Testis (tissue), 3 donors: Measurements from ENCODE around the gene UPF3A. TPM values are rescaled to one million over a fixed set of nuclear protein-coding genes. Genes with fewer than 3 reads are reported as not detected.

Experiments
- DNase-seq: peaks from one replicate; pipeline ENCODE4 v3.0.0-alpha.2; 2019
- H3K27ac ChIP-seq, 2 donors: fragments of 200-600 bp; sonication (generic); one replicate each; pipeline ENCODE4 v1.5.1; 2019
- H3K27me3 ChIP-seq: fragments of 200-600 bp; sonication (generic); one replicate; pipeline ENCODE4 v1.5.1; 2019
- H3K36me3 ChIP-seq: fragments of 200-600 bp; sonication (generic); one replicate; pipeline ENCODE4 v1.5.1; 2017; ENCODE audit warnings: low read depth; ENCODE audit errors: missing control alignments
- H3K4me1 ChIP-seq: fragments of 200-600 bp; sonication (generic); one replicate; pipeline ENCODE4 v1.5.1; 2019
- H3K4me3 ChIP-seq, 2 donors: fragments of 200-600 bp; sonication (generic); one replicate each; pipeline ENCODE4 v1.5.1; 2017 to 2019
- H3K9me3 ChIP-seq: fragments of 200-600 bp; sonication (generic); one replicate; pipeline ENCODE4 v1.5.1; 2017
- CTCF ChIP-seq, 3 experiments: fragments of 450-650 bp in 2 of 3; fragments of 200-600 bp in 1 of 3; sonication (generic) in 1 of 3; IDR thresholded peaks; one replicate each; pipeline ENCODE4 v1.5.1; 2016 to 2019; ENCODE audit warnings: antibody characterized with exemption in 3 of 3, mild to moderate bottlenecking in 2 of 3, moderate library complexity in 1 of 3
- POLR2A ChIP-seq: fragments of 450-650 bp; IDR thresholded peaks from one replicate; pipeline ENCODE4 v1.6.1; 2017; ENCODE audit warnings: antibody characterized with exemption, mild to moderate bottlenecking, moderate library complexity
- WGBS, 2 donors: methylation state at CpG; one replicate each; pipeline ENCODE4 v1.1.5; 2018; 5-methylcytosine and 5-hydroxymethylcytosine counted together
- intact Hi-C: fragments of 100-400 bp; cut with DNase I; formaldehyde crosslinking; loops from one replicate; pipeline ENCODE4 v1.15.1; 2023; ENCODE audit warnings: low total_unique reads
- polyA plus RNA-seq: library from polyadenylated mRNA; stranded (reverse); fragments of 350-450 nt; fragmentation: Illumina TruSeq; extraction: RNeasy Lipid Tissue Mini Kit (QIAGEN cat#74804); gene quantifications from one replicate; pipeline ENCODE4 v1.2.3, GENCODE V29; 2014; ENCODE audit warnings: low read depth, low replicate concordance; ENCODE audit not compliant: insufficient read depth
- total RNA-seq, 2 donors: library from RNA; depleted of rRNA; stranded (reverse); fragments of >200 nt; gene quantifications; one replicate each; pipeline ENCODE4 v1.2.3, GENCODE V29; 2016

Gene UPF3A
- total and polyA plus RNA-seq, 3 donors from 2014 or later: 88.0 to 112 (median 96.7) TPM

- H3K36me3 ChIP-seq: no peaks in the 10 kb centered on the region
- H3K27me3 ChIP-seq: no peaks in the 10 kb centered on the region
- H3K9me3 ChIP-seq: no peaks in the 10 kb centered on the region
- DNase-seq: no peak
- no peak overlapping the region for H3K27ac ChIP-seq
- WGBS, 2 donors: 84 to 85% methylated on average over 5 of the region's 5 CpGs
- H3K4me3 ChIP-seq: no peak overlapping the region
- H3K4me1 ChIP-seq: peaks cover 9% of the 10 kb centered on the region
- TF ChIP-seq CTCF (IDR thresholded peaks at IDR 0.05) (no peak), POLR2A (no peak)
- intact Hi-C loops: no loop called here
These were observed 29.6 kb downstream of the UPF3A start for GRCh38 chr13:114310956-114311355.

- intact Hi-C loops: no loop called here
- TF ChIP-seq CTCF (IDR thresholded peaks at IDR 0.05) (no peak), POLR2A (no peak)
- Histone ChIP-seq H3K36me3 (no peaks in the 10 kb centered on the region), H3K9me3 (no peaks in the 10 kb centered on the region), H3K27ac (no peak overlapping the region), H3K27me3 (no peaks in the 10 kb centered on the region), H3K4me1 (peaks cover 9% of the 10 kb centered on the region), H3K4me3 (no peak overlapping the region)
- no peak for DNase-seq
These were observed 30.0 kb downstream of the UPF3A start for GRCh38 chr13:114311387-114311786.

- WGBS, 2 donors: 33 to 43% methylated on average over 2 of the region's 2 CpGs
- TF ChIP-seq CTCF (IDR thresholded peaks at IDR 0.05) (no peak), POLR2A (no peak)
- intact Hi-C loops: no loop called here
- Histone ChIP-seq H3K4me3 (no peak overlapping the region), H3K36me3 (no peaks in the 10 kb centered on the region), H3K9me3 (no peaks in the 10 kb centered on the region), H3K27ac (no peak overlapping the region), H3K4me1 (peaks cover 9% of the 10 kb centered on the region), H3K27me3 (no peaks in the 10 kb centered on the region)
- no peak for DNase-seq
These were observed 30.5 kb downstream of the UPF3A start for GRCh38 chr13:114311908-114312307.

- Histone ChIP-seq H3K36me3 (no peaks in the 10 kb centered on the region), H3K9me3 (no peaks in the 10 kb centered on the region), H3K27me3 (no peaks in the 10 kb centered on the region), H3K27ac (peak overlapping the region; percentile 86 to 91), H3K4me1 (peaks cover 9% of the 10 kb centered on the region), H3K4me3 (peak overlapping the region; percentile 76 to 90)
- TF ChIP-seq CTCF (IDR thresholded peaks at IDR 0.05) (no peak), POLR2A (no peak)
- WGBS, 2 donors: 47 to 67% methylated on average over 17 of the region's 17 CpGs
- peak; percentile 21 for DNase-seq
- intact Hi-C loops: no loop called here
These were observed 31.9 kb downstream of the UPF3A start for GRCh38 chr13:114313061-114313860.
